Tibial artery (tissue), 4 donors: ENCODE results near the gene CRLF3.

Experiments
- DNase-seq, 2 donors: peaks; one replicate each; pipeline ENCODE4 v3.0.0-alpha.2; 2019
- H3K27ac ChIP-seq, 2 donors: fragments of 200-600 bp; sonication (generic) in 1 of 2; 1 replicate in 1 of 2; 2 replicates in 1 of 2; pipeline ENCODE4 v1.5.1; 2018 to 2019; ENCODE audit warnings: mild to moderate bottlenecking in 1 of 2
- H3K27me3 ChIP-seq, 2 donors: fragments of 200-600 bp; sonication (generic) in 1 of 2; one replicate each; pipeline versions ENCODE4 v1.5.1 to v1.6.0; 2016 to 2019
- H3K36me3 ChIP-seq, 3 donors: fragments of 200-600 bp; sonication (generic) in 2 of 3; one replicate each; pipeline ENCODE4 v1.5.1; 2016 to 2019; ENCODE audit warnings: mild to moderate bottlenecking in 2 of 3
- H3K4me1 ChIP-seq, 4 donors: fragments of 200-600 bp; sonication (generic) in 2 of 4; 1 replicate in 3 of 4; 2 replicates in 1 of 4; pipeline ENCODE4 v1.5.1; 2016 to 2019
- H3K4me3 ChIP-seq, 2 donors: fragments of 200-600 bp; sonication (generic) in 1 of 2; 1 replicate in 1 of 2; 2 replicates in 1 of 2; pipeline ENCODE4 v1.5.1; 2018 to 2019; ENCODE audit warnings: mild to moderate bottlenecking in 2 of 2
- H3K9me3 ChIP-seq, 3 donors: fragments of 200-600 bp; sonication (generic) in 1 of 3; one replicate each; pipeline ENCODE4 v1.5.1; 2016 to 2019
- intact Hi-C: fragments of 100-400 bp; cut with DNase I; formaldehyde crosslinking; loops from one replicate; pipeline ENCODE4 v1.15.0; 2023; ENCODE audit warnings: low total_unique reads
- TF ChIP-seq, protein P1 (sequence below), 2 experiments: fragments of 200-600 bp in 1 of 2; fragments of 450-650 bp in 1 of 2; IDR thresholded peaks; one replicate each; pipeline ENCODE4 v1.5.1; 2017 to 2019; ENCODE audit warnings: antibody characterized with exemption in 2 of 2, mild to moderate bottlenecking in 1 of 2, moderate library complexity in 1 of 2

The CRLF3 gene

DNA sequence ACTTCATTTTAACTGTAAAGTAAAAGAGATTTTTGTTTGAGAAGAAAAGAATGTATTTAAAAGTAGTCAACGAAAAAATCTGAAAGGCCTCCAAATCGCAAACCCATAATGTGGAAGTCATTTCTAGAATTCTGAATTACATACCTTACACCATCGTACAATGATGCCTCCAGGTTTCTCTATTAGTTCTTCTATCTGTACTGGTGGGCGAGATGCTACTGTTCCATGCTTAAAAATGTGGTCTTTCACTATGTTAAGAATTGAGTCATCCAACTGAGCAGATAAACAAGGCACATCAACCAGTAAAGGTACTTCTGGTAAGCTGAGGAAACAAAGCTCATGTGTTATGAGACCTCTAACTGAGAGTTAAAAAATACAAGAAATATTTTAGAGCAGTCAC, 28.5 kb downstream of the CRLF3 start:
- DNase-seq: no peak
- TF ChIP-seq, protein P1, sequence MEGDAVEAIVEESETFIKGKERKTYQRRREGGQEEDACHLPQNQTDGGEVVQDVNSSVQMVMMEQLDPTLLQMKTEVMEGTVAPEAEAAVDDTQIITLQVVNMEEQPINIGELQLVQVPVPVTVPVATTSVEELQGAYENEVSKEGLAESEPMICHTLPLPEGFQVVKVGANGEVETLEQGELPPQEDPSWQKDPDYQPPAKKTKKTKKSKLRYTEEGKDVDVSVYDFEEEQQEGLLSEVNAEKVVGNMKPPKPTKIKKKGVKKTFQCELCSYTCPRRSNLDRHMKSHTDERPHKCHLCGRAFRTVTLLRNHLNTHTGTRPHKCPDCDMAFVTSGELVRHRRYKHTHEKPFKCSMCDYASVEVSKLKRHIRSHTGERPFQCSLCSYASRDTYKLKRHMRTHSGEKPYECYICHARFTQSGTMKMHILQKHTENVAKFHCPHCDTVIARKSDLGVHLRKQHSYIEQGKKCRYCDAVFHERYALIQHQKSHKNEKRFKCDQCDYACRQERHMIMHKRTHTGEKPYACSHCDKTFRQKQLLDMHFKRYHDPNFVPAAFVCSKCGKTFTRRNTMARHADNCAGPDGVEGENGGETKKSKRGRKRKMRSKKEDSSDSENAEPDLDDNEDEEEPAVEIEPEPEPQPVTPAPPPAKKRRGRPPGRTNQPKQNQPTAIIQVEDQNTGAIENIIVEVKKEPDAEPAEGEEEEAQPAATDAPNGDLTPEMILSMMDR (IDR thresholded peaks at IDR 0.05): no peak
- no peak overlapping the region for H3K27ac ChIP-seq
- no peaks in the 10 kb centered on the region for H3K4me1 ChIP-seq
- H3K27me3 ChIP-seq: no peaks in the 10 kb centered on the region
- peaks cover 34 to 90% (median 61%) of the 10 kb centered on the region in 3 donors for H3K36me3 ChIP-seq
- intact Hi-C loops: no loop called here
- no peaks in the 10 kb centered on the region for H3K9me3 ChIP-seq
- H3K4me3 ChIP-seq: no peak overlapping the region

DNA sequence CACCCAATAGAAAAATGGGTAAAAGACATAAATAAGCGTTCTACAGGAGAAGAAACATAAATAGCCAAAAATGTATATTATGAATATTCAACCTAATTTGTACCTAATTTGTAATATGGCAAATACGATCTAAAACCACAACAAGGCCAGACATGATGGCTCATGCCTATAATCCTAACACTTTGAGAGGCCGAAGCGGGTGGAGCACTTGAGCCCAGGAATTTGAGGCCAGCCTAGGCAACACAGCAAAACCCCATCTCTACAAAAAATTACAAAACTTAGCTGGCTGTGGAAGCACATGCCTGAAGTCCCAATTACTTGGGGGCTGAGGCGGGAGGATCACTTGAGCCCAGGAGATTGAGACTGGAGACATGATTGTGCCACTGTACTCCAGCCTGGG, 30.1 kb downstream of the CRLF3 start:
- DNase-seq: no peak
- Histone ChIP-seq H3K4me1 (no peaks in the 10 kb centered on the region), H3K36me3 (peaks cover 35 to 80% (median 61%) of the 10 kb centered on the region in 3 donors), H3K27me3 (no peaks in the 10 kb centered on the region), H3K4me3 (no peak overlapping the region), H3K27ac (no peak overlapping the region), H3K9me3 (no peaks in the 10 kb centered on the region)
- intact Hi-C loops: no loop called here
- TF ChIP-seq, protein P1 (IDR thresholded peaks at IDR 0.05): no peak

DNA sequence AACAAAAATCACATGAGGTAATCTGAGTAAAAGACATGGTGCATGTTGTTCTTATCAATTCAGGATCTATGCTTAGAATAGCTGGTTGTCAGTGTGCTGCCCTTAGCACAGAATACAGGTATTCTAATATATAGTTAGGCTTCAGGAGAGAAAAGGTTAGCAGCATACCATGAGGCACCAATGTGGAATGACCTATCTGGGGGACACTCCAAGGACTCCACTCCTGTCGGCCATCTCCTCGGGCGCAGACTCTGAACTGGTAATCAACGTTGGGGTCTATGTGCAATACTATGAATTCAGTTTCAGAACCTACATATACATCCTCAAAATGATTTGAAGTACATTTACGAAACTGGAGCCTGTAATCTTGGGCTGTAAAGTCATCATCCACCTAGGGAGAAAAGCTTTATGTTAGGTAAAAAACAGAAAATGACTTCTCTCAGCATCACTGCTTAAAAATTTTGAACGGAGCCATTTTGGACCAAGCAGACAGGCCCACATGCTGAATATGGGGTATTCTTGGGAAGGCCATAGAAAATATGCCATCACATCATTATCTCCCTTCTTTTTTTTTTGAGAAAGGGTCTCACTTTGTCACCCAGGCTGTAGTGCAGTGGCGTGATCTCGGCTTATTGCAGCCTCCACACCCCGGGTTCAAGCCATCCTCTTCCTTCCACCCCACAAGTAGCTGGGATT, 31.1 kb downstream of the CRLF3 start:
- peaks cover 35 to 81% (median 59%) of the 10 kb centered on the region in 3 donors for H3K36me3 ChIP-seq
- no peaks in the 10 kb centered on the region for H3K9me3 ChIP-seq
- DNase-seq: no peak
- intact Hi-C loops: no loop called here
- no peak overlapping the region for H3K4me3 ChIP-seq
- H3K27me3 ChIP-seq: no peaks in the 10 kb centered on the region
- no peak overlapping the region for H3K27ac ChIP-seq
- H3K4me1 ChIP-seq: no peaks in the 10 kb centered on the region
- TF ChIP-seq, protein P1 (IDR thresholded peaks at IDR 0.05): no peak

DNA sequence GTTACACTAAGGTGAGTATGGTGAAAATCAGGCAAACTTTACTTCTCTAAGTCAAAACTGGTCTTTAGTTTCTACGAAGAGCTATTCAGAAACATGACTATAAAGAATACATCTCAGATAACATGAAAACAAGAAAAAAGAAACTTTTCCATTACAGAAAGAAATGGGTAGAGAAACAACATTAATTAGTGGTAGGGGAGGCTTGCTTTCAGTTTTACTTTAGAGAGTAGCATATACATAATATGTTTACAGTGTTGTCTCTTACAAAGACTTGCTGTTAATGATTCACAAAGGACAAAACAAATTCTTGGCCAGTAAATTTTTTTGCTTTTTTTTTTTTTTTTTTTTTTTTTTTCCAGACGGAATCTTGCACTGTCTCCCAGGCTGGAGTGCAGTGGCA, 34.2 kb downstream of the CRLF3 start:
- intact Hi-C loops: no loop called here
- H3K9me3 ChIP-seq: no peaks in the 10 kb centered on the region
- no peaks in the 10 kb centered on the region for H3K27me3 ChIP-seq
- H3K4me3 ChIP-seq: no peak overlapping the region
- no peak for DNase-seq
- H3K27ac ChIP-seq: no peak overlapping the region
- H3K36me3 ChIP-seq: peaks cover 25 to 82% (median 58%) of the 10 kb centered on the region in 3 donors
- peaks cover 0 to 12% (median 1%) of the 10 kb centered on the region in 4 donors for H3K4me1 ChIP-seq
- TF ChIP-seq, protein P1 (IDR thresholded peaks at IDR 0.05): no peak

DNA sequence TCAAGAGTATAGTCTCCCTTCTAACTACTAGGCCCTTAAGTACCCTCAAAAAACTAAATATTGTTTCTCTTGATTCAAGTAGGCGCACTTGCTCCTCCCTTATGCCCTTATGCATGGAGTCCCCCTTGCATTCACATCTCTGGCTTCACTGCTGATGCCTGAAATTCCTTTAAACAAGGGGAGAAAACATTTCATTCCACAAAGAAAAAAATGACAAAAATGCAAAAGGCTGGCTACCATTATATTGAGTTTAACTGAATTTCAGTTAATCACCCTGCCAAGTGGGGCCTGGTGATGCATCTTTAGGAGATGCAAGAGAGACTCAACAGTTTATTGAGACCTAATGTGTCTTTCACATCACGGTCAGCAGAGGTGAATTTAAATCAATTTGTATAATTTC, 35.6 kb downstream of the CRLF3 start:
- DNase-seq: no peak
- no peak overlapping the region for H3K4me3 ChIP-seq
- H3K36me3 ChIP-seq: peaks cover 24 to 82% (median 52%) of the 10 kb centered on the region in 3 donors
- TF ChIP-seq, protein P1 (IDR thresholded peaks at IDR 0.05): no peak
- intact Hi-C loops: no loop called here
- no peak overlapping the region for H3K27ac ChIP-seq
- no peaks in the 10 kb centered on the region for H3K9me3 ChIP-seq
- peaks cover 0 to 12% (median 1%) of the 10 kb centered on the region in 4 donors for H3K4me1 ChIP-seq
- H3K27me3 ChIP-seq: no peaks in the 10 kb centered on the region
